Forelimb muscle (tissue), 1 donor: ENCODE results near the gene GRK5. TPM values are rescaled to one million over a fixed set of nuclear protein-coding genes. Genes with fewer than 3 reads are reported as not detected.

Source experiments
- DNase-seq: peaks from one replicate; pipeline ENCODE4 v3.0.0-alpha.2; 2013; ENCODE audit warnings: low read depth
- polyA plus RNA-seq: library from polyadenylated mRNA; unstranded; fragments of 120-200 nt; gene quantifications from one replicate; pipeline ENCODE4 v1.2.1, GENCODE V29; 2013; ENCODE audit not compliant: insufficient read length

The GRK5 gene
- polyA plus RNA-seq, 1 donor = 20.9 TPM

DNA sequence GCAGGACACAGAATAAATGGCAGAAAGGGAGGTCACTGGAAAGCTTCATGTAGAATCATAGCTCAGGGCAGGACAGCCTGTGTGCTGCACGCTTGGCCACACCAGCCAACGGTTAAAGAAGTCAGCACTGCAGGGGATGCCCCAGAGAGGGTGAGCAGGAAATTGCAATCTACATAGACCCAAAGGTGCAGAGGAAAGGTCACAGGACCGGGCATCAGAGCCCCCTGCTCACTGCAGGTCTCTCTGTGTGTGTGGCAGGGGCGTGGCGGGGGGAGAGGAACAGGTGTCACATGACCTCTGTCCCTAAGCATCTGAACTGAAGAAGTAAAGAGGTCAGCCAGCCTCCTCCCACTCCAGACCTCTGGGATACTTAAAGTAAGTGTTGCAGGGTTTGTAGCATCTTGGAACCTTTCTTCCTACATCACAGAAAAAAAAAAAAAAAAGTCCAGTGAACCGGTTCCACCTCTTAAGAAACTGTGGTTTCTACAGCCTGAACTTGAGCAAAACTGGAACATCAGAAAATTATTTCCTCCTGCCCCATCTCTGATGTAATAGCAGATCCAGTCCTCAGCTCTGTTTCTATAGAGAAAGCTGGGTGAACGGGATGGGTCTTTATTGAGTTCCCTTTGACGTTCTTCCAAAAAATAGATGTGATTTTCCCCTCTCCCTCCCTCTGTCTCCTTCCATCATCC lies 270.9 kb downstream of the GRK5 start:
- DNase-seq = no peak

GRCh38 chr10:119478811-119479341 lies 271.5 kb downstream of the GRK5 start:
- DNase-seq = no peak

GRCh38 chr10:119479532-119479931 lies 272.2 kb downstream of the GRK5 start:
- no peak for DNase-seq

GRCh38 chr10:119480667-119481066 lies 273.3 kb downstream of the GRK5 start:
- no peak for DNase-seq

DNA sequence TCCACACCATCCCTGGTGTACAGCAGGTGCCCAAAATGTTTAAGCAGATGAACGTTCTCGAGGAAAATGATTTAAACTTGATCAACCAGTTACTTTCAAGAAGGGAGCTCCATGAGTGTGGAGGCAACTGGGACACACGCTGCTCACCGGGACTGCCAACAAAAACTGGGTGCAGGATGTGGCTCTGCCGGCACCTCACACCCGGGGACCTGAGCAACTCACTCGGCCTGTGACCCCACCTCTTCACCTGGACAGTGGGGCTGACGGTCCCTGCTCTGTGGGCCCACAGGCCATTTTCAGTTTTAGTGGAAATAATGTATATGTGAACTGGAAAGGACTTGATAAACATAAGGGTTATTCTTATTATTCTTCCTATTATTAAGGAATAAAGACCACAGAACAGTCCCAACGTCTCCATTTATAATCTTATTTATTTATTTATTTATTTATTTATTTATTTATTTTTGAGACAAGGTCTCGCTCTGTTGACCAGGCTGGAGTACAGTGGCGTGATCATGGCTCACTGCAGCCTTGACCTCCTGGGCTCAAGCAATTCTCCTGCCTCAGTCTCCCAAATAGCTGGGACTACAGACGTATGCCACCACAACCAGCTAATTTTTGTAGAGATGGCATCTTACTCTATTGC lies 274.5 kb downstream of the GRK5 start:
- no peak for DNase-seq

GRCh38 chr10:119483001-119483400 lies 275.6 kb downstream of the GRK5 start:
- DNase-seq = no peak

GRCh38 chr10:119483839-119484238 lies 276.5 kb downstream of the GRK5 start:
- no peak for DNase-seq

DNA sequence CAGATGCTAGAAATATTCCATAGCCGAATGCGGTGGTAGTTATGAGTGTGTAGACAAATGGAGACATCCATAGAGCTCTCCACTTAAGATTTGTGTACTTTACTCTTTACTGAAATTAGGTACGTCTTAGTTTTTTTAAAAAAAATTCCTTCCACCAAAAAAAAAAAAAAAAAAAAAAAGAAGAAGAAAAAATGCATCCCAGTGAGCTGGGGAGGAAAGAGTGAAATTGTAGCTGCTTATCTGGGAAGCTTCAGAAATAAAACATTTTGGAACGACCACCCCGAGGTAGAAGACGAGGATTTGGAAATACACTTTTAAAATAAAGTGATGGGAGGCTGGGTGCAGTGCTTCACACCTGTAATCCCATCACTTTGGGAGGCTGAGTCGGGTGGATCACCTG lies 281.3 kb downstream of the GRK5 start:
- DNase-seq = no peak

- DNase-seq = no peak
Measured at GRCh38 chr10:119489991-119490326, 282.6 kb downstream of the GRK5 start.

GRCh38 chr10:119491966-119492757 lies 284.8 kb downstream of the GRK5 start:
- DNase-seq = no peak

GRCh38 chr10:119493155-119493554 lies 285.8 kb downstream of the GRK5 start:
- DNase-seq = no peak

DNA sequence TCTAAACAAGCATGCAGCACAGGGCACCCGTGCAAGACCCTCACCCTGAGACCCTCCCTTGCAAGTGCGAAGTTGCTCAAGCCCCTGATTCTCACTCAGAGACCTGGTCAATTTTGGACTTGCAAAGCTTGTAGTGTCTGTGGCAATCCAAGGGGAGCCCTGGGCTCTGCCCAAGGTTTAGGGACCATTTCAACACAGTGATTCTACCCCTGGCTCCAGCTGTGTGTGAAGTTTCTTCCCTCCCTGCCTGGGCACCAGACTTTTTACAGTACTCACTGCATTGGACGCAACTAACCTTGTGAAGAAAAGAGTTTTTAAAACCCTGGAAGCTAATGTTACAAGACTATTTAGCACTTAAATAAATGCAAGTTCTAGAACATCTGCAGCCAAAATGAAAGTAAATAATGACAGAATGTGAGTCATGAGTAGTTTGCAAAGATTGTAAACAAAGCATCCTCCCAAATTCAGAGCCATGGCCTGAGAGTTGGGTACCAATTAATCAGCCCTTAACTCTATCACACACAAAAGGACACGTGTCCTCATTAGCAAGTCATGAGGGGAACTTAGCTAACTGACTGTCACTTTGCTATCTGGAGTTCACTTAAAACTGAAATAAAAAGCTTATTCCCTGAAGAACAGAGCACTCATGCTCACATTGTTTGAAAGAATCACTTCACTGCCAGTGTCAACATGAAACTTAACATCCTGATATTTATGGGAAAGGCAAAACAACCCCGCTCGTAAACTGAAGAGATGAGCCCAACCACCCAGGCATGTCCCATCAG lies 287.1 kb downstream of the GRK5 start:
- no peak for DNase-seq

- DNase-seq = no peak
Measured at GRCh38 chr10:119495021-119495505, 287.7 kb downstream of the GRK5 start.

DNA sequence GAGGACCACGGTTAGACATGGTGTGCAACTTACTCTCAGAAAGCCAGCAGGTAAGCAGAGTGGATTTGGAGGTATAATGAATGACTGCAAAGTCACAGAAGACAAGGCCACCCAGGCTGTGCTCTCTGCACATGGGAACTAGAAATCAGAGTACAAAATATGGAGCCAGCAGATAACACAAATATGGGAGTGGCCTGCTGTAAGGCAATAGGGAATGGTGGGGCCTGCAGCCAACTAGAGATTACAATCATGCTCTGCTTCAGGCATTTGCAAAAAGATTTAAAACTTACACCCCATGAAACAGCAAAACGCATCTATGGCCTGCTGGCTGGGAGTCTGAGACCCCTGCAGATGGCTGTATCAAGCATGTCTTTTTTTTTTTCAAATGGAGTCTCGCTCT lies 288.2 kb downstream of the GRK5 start:
- no peak for DNase-seq

DNA sequence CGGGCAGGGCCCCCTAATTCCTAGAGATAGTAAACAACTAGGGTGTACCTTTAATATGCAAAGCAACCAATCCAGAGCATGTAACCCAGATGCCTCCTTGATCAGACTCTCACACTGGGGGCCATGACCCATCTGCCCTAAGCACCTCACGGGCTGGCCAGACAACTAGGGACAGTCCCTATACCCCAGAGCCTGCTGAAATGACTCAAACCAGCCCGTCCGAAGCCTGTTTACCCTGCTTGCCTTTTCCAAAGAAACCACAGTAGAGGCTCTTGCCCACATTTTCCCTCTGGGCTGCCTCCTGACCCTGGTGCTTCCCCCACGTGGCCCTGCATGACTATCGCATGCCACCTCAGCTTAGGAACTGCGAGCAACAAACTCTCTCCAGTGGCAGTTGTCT lies 288.9 kb downstream of the GRK5 start:
- DNase-seq = no peak

DNA sequence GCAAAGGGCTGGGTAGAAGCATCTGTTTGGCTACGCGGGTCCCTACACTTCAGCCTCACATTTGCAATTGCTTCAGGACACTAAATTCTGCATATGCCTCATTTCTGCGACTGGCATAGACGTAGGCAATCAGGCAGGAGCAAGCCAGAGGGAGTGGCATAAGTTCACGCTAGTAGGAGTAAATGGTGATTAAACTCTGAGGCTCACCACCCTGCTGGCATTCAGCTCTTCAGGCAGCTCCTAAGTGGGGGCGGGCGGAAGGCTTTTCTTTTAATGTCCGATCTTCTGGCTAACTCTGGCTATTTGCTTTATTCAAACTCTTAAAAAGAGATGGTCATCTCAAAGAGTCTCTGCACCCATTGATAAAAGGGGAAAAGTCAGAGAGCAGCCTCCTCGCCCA lies 289.9 kb downstream of the GRK5 start:
- no peak for DNase-seq

GRCh38 chr10:119498889-119499676 lies 291.7 kb downstream of the GRK5 start:
- no peak for DNase-seq

GRCh38 chr10:119499677-119500002 lies 292.3 kb downstream of the GRK5 start:
- DNase-seq = no peak

DNA sequence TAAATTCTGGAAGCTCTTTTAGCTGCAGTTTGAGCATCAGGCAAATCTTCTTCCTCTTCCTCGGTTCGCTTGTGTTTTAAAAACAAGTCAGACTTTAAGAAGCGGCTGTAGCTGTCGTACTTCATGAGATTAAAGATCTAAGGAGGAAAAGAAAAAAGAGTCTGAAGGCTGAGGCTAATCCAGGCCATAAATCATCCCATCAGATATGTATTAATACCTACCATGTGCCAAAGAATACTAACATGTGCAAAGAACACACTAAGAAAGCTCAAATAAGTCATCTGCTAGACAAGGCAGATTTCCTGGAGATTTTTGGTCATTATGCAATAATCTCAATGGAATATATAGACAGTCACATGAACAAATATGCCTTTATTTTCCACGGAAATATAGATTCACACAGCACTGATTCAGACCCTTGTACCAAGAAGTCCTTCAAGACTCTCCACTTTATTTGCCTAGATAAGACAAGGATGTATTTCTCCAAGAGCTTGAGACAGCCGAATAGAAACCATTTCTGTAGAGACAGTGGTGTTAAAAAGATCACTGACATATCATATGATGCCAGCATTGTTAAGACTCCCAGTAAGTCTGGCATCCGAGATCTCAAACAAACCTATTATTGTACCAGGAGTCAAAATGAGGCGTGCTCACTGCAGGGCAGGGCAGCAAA lies 292.9 kb downstream of the GRK5 start:
- no peak for DNase-seq

DNA sequence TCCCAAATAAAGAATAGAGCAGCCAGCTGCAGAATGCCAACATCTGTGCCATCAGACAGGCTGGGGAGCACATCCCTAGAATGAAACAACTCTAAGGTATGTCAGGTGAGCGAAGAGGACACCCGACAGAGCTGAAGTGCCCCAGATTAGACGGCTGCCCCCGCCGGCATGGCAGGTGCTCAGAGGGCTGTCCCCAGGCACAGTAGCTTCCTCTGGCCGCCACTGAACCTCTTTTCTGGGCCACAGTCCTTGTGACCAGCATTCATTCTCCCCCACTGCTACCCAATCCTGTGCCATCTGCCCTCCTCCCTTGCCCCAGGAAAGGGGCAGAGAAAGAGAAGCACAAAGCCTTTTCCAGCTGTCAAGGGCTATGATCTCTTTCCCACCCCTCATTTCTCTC lies 293.4 kb downstream of the GRK5 start:
- DNase-seq = no peak

GRCh38 chr10:119501690-119502089 lies 294.3 kb downstream of the GRK5 start:
- no peak for DNase-seq
